ENCODE data around the gene S100P.
"Not testable (repeated sequence)": the region's sequence is repeated elsewhere in the genome, so short reads cannot be mapped to it uniquely, and the experiment has no call there.

Gene S100P

GRCh38 chr4:6693231-6694176 is at the start of gene S100P:
Gene S100P (plus strand): TSS chr4:6693878. CDS start chr4:6693933, 55 bp downstream.
- no peak for DNase-seq

DNA sequence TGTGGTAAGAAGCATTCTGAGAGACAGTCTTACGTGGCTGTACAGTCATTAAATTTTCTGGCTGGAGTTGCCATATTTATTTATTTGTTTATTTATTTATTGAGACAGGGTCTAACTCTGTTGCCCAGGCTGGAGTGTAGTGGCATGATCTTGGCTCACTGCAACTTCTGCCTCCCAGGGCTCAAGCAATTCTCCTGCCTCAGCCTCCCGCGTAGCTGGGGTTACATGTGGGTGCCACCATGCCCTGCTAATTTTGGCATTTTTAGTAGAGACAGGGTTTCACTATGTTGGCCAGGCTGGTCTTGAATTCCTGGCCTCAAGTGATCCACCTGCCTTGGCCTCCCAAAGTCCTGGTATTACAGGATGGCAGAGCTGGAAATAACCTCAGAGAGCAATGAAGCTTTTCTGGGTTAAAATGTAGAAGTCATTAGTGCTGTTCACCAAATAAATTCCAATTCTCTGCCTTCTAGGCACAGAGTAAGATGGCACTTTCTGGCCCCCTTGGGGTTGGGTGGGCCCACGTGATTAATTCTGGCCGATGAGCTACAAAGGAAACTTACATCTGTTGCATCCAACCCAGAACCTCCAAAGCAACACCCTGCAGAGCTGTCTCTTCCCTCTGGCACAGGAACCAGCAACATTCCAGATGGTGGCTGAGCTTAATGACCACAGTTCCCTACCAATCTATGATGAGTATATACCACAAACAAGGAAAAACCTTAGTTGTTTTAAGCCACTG is 48.7 kb upstream of the S100P start:
- DNase-seq: no peak

DNA sequence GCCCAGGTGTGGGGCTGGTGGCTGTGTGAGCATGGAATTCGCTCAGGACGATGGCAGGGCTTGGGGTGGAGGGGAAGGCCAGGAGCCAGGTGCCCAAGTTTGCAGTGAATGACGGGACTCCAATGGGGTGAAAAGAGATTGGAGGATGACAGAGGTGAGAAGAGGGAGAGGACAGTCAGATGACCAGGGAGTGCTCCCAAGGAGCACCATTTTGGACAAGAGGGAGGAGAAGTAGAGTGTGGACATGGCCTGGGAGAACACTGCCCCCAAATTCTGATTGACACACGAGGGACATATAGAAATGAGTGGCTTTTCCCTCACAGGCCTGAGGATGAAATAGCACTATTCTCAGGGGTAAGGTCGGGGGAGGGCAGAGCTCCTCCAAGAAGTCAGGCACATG is 46.5 kb upstream of the S100P start:
- DNase-seq: no peak

DNA sequence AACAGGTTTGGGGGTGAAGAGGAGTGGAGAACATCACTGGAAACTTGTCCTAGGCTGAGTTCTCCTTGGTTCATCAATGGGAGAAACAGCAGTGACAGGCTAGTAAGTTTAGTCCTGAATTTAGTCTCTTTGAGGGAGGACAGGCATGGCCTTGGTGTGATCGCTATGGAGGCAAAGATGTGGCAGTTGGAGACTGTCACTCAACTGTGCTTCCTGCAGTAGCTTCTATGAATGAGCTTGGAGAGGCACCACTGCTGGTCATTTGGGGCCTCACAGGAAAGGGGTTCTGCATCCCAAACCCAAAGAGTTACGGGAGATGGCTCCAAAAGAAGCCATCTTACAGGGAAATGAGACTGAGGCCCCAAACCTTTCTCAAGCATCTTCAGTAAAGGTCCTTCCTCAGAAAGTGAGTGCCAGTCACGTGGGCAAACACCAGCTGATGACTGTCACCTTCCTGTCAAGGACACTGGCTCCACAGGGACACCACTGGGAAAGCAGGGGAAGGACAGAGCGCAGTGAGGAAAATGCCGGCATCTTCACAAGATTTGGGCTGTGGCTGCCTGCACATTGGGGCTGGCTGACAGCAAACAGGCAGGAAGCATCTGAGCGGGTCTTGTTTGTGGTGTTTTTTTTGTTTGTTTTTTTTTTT is 46.0 kb upstream of the S100P start:
- no peak for DNase-seq

DNA sequence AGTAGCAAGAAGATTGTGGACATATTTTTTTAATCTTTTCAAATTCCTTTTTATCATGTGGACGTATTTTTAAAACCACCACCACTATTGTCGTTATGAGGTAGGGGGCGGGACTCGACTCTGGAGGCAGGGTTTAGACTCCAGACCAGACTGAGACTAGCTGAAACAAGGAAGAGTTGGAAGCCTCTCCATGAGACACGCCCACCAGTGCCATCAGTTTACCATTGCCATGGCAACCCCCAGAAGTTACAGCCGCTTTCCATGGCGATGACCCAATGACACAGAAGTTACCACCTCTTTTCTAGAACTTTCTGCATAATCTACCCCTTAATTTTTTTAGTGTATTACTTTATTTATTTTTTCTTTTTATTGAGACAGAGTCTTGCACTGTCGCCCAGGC is 44.5 kb upstream of the S100P start:
- DNase-seq: no peak

DNA sequence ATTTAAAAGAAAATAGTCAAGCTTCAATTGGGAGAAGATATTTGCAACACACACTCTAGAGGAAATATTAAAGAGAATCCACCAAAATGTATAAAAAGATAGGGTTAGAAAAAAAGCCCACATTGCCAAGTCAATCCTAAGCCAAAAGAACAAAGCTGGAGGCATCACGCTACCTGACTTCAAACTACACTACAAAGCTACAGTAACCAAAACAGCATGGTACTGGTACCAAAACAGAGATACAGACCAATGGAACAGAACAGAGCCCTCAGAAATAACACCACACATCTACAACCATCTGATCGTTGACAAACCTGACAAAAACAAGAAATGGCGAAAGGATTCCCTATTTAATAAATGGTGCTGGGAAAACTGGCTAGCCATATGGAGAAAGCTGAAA is 39.5 kb upstream of the S100P start:
- not testable (repeated sequence) for DNase-seq

- DNase-seq: not testable (repeated sequence)
These were observed 38.4 kb upstream of the S100P start for GRCh38 chr4:6655291-6655690.

GRCh38 chr4:6655924-6656323 is 37.8 kb upstream of the S100P start:
- DNase-seq: no peak

GRCh38 chr4:6657242-6658208 is 36.2 kb upstream of the S100P start:
- DNase-seq: no peak

DNA sequence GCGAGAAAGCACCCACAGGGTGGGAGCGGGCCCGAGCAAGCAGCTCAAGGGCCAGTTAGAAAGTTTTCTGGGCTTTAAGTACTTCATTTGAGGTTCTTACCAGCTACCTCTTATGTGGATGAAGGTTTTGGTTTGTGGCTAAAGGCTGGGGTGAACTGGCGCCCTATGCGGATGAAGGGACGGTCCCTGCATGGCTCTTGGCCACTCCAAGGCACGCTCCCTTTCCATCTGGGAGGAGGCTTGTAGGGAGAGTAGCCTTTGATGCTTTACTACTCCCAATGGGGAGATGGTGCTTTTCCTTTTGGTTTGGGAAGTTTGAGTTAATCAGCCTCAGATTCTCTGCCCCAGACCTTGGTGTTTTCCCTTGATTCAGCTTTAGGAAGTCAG is 35.5 kb upstream of the S100P start:
- no peak for DNase-seq

- peak; percentile 57 for DNase-seq
These were observed 35.0 kb upstream of the S100P start for GRCh38 chr4:6658597-6659075.

- no peak for DNase-seq
These were observed 33.8 kb upstream of the S100P start for GRCh38 chr4:6659897-6660296.

- DNase-seq: no peak
These were observed 33.2 kb upstream of the S100P start for GRCh38 chr4:6660430-6660829.

- no peak for DNase-seq
These were observed 31.1 kb upstream of the S100P start for GRCh38 chr4:6662591-6662990.

DNA sequence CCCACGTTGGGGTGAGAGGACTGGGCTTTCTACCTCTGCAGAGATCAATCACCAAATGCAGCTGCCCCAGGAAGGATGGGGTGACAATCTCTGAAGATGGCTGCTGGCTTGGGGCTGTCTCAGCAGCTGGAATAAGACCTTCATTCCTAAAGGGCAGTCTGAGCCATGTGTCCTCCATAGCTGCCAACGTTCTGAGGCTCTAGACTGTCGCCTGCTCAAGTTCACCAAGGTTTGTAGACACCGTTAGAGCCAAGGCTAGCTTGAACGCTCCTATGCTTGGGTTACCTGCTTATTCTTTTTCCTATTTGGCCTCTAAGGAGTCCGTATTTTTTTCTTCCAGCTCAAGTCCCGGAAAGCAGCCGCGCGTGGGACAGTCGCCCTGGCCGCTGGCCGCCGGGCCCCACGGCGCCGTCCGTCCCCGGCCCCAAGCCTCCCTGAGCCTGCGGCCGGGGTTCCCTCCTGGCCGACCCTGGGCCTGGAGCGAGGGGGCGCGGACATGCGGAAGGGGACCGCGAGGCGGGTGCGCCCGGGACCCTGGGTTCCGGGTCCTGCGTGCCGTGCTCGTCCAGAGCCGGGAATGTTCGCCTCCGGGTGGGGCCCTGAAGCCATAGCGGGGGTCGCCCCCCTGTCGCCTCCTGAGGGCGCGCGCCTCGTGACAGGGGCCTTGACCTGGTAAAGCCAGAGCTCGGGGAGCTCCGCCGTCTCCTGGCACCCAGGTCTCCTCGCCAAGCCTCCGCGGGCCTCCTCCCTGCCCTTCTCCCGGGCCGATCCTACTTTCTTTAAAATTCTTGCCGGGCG is 29.9 kb upstream of the S100P start:
- no peak for DNase-seq

GRCh38 chr4:6665320-6665654 is 28.4 kb upstream of the S100P start:
- no peak for DNase-seq

- DNase-seq: no peak
These were observed 25.3 kb upstream of the S100P start for GRCh38 chr4:6668391-6668790.

DNA sequence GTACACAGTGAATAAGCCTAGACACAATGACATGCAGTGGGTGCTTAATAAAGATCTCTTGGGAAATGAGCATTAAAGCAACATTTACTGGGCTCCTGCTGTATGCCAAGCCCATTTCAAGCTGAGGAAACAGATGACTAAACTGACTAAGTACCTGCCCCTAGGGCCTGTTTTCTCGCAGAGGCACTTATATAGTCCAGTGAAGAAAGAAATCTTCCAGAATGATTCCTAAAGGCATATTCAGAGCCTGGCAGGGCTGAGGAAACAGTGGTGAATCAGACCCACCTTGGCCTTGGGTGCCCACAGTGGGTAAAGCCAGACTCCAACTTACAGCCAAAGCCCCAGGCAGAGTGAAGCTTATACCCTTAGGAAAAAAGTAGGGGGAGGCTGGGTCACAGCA is 22.0 kb upstream of the S100P start:
- no peak for DNase-seq

DNA sequence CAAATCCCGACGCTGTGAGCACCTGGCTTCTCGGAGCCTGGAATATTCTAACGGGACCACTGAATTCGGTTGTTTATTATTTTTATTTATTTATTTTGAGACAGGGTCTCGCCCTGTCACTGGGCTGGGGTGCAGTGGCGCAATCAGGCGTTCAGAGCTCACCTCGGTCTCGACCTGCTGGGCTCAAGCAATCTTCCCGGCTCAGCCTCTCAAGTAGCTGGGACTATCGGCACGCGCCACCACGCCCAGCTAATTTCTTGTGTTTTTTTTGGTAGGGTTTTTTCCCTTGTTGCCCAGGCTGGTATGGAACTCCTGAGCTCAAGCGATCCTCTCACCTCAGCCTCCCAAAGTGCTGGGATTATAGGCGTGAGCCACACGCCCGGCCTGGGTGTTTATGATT is 21.5 kb upstream of the S100P start:
- no peak for DNase-seq

- DNase-seq: not testable (repeated sequence)
These were observed 21.0 kb upstream of the S100P start for GRCh38 chr4:6672541-6673190.

DNA sequence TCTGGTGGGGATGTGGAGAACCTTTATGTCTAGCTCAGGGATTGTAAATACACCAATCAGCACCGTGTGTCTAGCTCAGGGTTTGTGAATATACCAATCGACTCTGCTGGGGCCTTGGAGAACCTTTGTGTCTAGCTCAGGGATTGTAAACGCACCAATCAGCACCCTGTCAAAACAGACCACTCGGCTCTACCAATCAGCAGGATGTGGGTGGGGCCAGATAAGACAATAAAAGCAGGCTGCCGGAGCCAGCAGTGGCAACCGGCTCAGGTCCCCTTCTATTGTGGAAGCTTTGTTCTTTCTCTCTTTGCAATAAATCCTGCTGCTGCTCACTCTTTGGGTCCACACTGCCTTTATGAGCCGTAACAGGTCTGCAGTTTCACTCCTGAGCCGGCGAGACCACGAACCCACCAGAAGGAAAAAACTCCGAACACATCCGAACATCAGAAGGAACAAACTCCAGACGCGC is 20.5 kb upstream of the S100P start:
- DNase-seq: peak; percentile 39
